Calu3 (cell line): ENCODE measurements around the gene CCR5AS.

Experiments used
- BruUV-seq: library from RNA; stranded (reverse); fragments of 400-500 nt; replicated peaks from 2 replicates; lab custom pipeline; 2021; lab: Mats Ljungman, UMichigan
- CTCF ChIA-PET: fragments of 300-600 bp; sonication (Branson Sonifier 250); formaldehyde crosslinking; loops from one replicate; lab custom pipeline; 2022; ENCODE audit warnings: antibody characterized with exemption; lab: Charles Lee
- DNase-seq: peaks from one replicate; pipeline ENCODE4 v3.0.0; 2022
- H3K27ac Mint-ChIP-seq: one replicate; pipeline ENCODE4 v1.8.0; 2022; ENCODE audit warnings: mixed read lengths; ENCODE audit not compliant: unreplicated experiment
- H3K27me3 Mint-ChIP-seq: one replicate; pipeline ENCODE4 v1.8.0; 2022; ENCODE audit warnings: mixed read lengths; ENCODE audit not compliant: unreplicated experiment
- H3K36me3 Mint-ChIP-seq: one replicate; pipeline ENCODE4 v1.8.0; 2022; ENCODE audit warnings: mild to moderate bottlenecking, moderate library complexity, mixed read lengths; ENCODE audit not compliant: insufficient read depth, unreplicated experiment
- H3K4me1 Mint-ChIP-seq: one replicate; pipeline ENCODE4 v1.8.0; 2022; ENCODE audit warnings: mild to moderate bottlenecking, low read depth, mixed read lengths; ENCODE audit not compliant: unreplicated experiment
- H3K4me3 Mint-ChIP-seq: one replicate; pipeline ENCODE4 v1.8.0; 2022; ENCODE audit warnings: mild to moderate bottlenecking, low read depth, moderate library complexity, mixed read lengths; ENCODE audit not compliant: unreplicated experiment
- H3K9me3 Mint-ChIP-seq: one replicate; pipeline ENCODE4 v1.8.0; 2022; ENCODE audit warnings: low read depth, mixed read lengths; ENCODE audit not compliant: unreplicated experiment
- CTCF ChIP-seq: fragments of 200-600 bp; IDR thresholded peaks from one replicate; pipeline ENCODE4 v1.8.0; 2022; ENCODE audit warnings: antibody characterized with exemption; ENCODE audit not compliant: unreplicated experiment
- intact Hi-C: fragments of 100-400 bp; cut with micrococcal nuclease; formaldehyde crosslinking; loops from one replicate; pipeline ENCODE4 v1.10.0; 2022; ENCODE audit not compliant: unreplicated experiment

Gene CCR5AS

DNA sequence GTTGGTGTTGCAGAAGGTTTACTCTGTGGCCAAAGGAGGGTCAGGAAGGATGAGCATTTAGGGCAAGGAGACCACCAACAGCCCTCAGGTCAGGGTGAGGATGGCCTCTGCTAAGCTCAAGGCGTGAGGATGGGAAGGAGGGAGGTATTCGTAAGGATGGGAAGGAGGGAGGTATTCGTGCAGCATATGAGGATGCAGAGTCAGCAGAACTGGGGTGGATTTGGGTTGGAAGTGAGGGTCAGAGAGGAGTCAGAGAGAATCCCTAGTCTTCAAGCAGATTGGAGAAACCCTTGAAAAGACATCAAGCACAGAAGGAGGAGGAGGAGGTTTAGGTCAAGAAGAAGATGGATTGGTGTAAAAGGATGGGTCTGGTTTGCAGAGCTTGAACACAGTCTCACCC, 32.1 kb downstream of the CCR5AS start:
- H3K4me3 Mint-ChIP-seq, result no peak overlapping the region
- intact Hi-C loops, result loop anchor here (5.0 to 10.0 kb wide), 2 partner anchors 100 to 292 kb away; no protein-coding TSS in a partner anchor
- no peak overlapping the region for H3K27ac Mint-ChIP-seq
- peaks cover 8% of the 10 kb centered on the region for H3K4me1 Mint-ChIP-seq
- TF ChIP-seq CTCF, result no peak
- peaks cover 68% of the 10 kb centered on the region for H3K27me3 Mint-ChIP-seq
- no peaks in the 10 kb centered on the region for H3K9me3 Mint-ChIP-seq
- CTCF ChIA-PET, result interaction anchor here (0.5 to 1.2 kb wide), 2 partner anchors 166 to 276 kb away, joined by 3 to 4 read pairs; partner anchors contain the start of gene CCR1
- no TSS peak for BruUV-seq
- no peak for DNase-seq
- H3K36me3 Mint-ChIP-seq, result no peaks in the 10 kb centered on the region

- peaks cover 82% of the 10 kb centered on the region for H3K27me3 Mint-ChIP-seq
- H3K9me3 Mint-ChIP-seq, result no peaks in the 10 kb centered on the region
- peaks cover 8% of the 10 kb centered on the region for H3K4me1 Mint-ChIP-seq
- no peaks in the 10 kb centered on the region for H3K36me3 Mint-ChIP-seq
- peak; percentile 23 for DNase-seq
- no TSS peak for BruUV-seq
- TF ChIP-seq CTCF, result peak; percentile 43
- CTCF ChIA-PET, result interaction anchor here (0.8 to 1.1 kb wide), 4 partner anchors 96 to 434 kb away, joined by 4 to 5 read pairs (median 4); partner anchors contain the start of gene CCR1
- H3K27ac Mint-ChIP-seq, result no peak overlapping the region
- intact Hi-C loops, result loop anchor here (2.0 to 10.0 kb wide), 3 partner anchors 98 to 434 kb away; no protein-coding TSS in a partner anchor
- H3K4me3 Mint-ChIP-seq, result no peak overlapping the region
Observed at GRCh38 chr3:46372492-46373359, 34.1 kb downstream of the CCR5AS start.

GRCh38 chr3:46371519-46372340, 35.1 kb downstream of the CCR5AS start:
- CTCF ChIA-PET, result interaction anchor here (1.1 to 1.6 kb wide), 3 partner anchors 95 to 157 kb away, joined by 4 to 5 read pairs (median 4); no protein-coding TSS in a partner anchor
- no peak for TF ChIP-seq CTCF
- no peak for DNase-seq
- Mint-ChIP-seq H3K4me1 (peaks cover 8% of the 10 kb centered on the region), H3K27me3 (peaks cover 79% of the 10 kb centered on the region), H3K9me3 (no peaks in the 10 kb centered on the region), H3K4me3 (no peak overlapping the region), H3K27ac (no peak overlapping the region), H3K36me3 (no peaks in the 10 kb centered on the region)
- BruUV-seq, result no TSS peak
- intact Hi-C loops, result loop anchor here (2.0 to 10.0 kb wide), 3 partner anchors 97 to 433 kb away; no protein-coding TSS in a partner anchor
